ENCODE measurements around the gene CFAP299. TPM values are rescaled to one million over a fixed set of nuclear protein-coding genes. Genes with fewer than 3 reads are reported as not detected.

The CFAP299 gene
- total RNA-seq, 1 donor from 2014 or later: not detected

- intact Hi-C loops (cut with micrococcal nuclease): no loop called here
- H3K27ac ChIP-seq (replicated peaks): no peak overlapping the region
- no peak for DNase-seq
- no peaks in the 10 kb centered on the region for H3K9me3 ChIP-seq (replicated peaks)
- no peak overlapping the region for H3K4me3 ChIP-seq
- no peak for TF ChIP-seq CTCF (IDR thresholded peaks at IDR 0.05; ENCODE audit: borderline replicate concordance)
- no peaks in the 10 kb centered on the region for H3K27me3 ChIP-seq (ENCODE audit: low read depth)
- H3K4me1 ChIP-seq: no peaks in the 10 kb centered on the region
- H3K36me3 ChIP-seq: no peaks in the 10 kb centered on the region
Measured at GRCh38 chr4:80529026-80529425, 193.5 kb downstream of the CFAP299 start.

GRCh38 chr4:80532674-80533333 is 197.3 kb downstream of the CFAP299 start:
- no peak for TF ChIP-seq CTCF (IDR thresholded peaks at IDR 0.05; ENCODE audit: borderline replicate concordance)
- no peaks in the 10 kb centered on the region for H3K9me3 ChIP-seq (replicated peaks)
- intact Hi-C loops (cut with micrococcal nuclease): no loop called here
- no peaks in the 10 kb centered on the region for H3K36me3 ChIP-seq
- DNase-seq: no peak
- H3K4me3 ChIP-seq: no peak overlapping the region
- no peaks in the 10 kb centered on the region for H3K4me1 ChIP-seq
- H3K27ac ChIP-seq (replicated peaks): no peak overlapping the region
- no peaks in the 10 kb centered on the region for H3K27me3 ChIP-seq (ENCODE audit: low read depth)

GRCh38 chr4:80535551-80535950 is 200.0 kb downstream of the CFAP299 start:
- Histone ChIP-seq H3K9me3 (replicated peaks) (no peaks in the 10 kb centered on the region), H3K36me3 (no peaks in the 10 kb centered on the region), H3K4me1 (no peaks in the 10 kb centered on the region), H3K4me3 (no peak overlapping the region), H3K27ac (replicated peaks) (no peak overlapping the region), H3K27me3 (ENCODE audit: low read depth) (no peaks in the 10 kb centered on the region)
- no peak for DNase-seq
- intact Hi-C loops (cut with micrococcal nuclease): no loop called here
- TF ChIP-seq CTCF (IDR thresholded peaks at IDR 0.05; ENCODE audit: borderline replicate concordance): no peak

GRCh38 chr4:80538276-80538926 is 202.9 kb downstream of the CFAP299 start:
- no peaks in the 10 kb centered on the region for H3K9me3 ChIP-seq (replicated peaks)
- TF ChIP-seq CTCF (IDR thresholded peaks at IDR 0.05; ENCODE audit: borderline replicate concordance): no peak

GRCh38 chr4:80539190-80539589 is 203.7 kb downstream of the CFAP299 start:
- intact Hi-C loops (cut with micrococcal nuclease): no loop called here
- Histone ChIP-seq H3K27me3 (ENCODE audit: low read depth) (no peaks in the 10 kb centered on the region), H3K36me3 (no peaks in the 10 kb centered on the region), H3K27ac (replicated peaks) (no peak overlapping the region), H3K4me1 (no peaks in the 10 kb centered on the region), H3K4me3 (no peak overlapping the region), H3K9me3 (replicated peaks) (no peaks in the 10 kb centered on the region)
- no peak for TF ChIP-seq CTCF (IDR thresholded peaks at IDR 0.05; ENCODE audit: borderline replicate concordance)
- no peak for DNase-seq

More at GRCh38 chr4:80538276-80538926, 202.9 kb downstream of the CFAP299 start:
- DNase-seq: no peak
- Histone ChIP-seq H3K4me1 (no peaks in the 10 kb centered on the region), H3K36me3 (no peaks in the 10 kb centered on the region), H3K4me3 (no peak overlapping the region), H3K27ac (replicated peaks) (no peak overlapping the region), H3K27me3 (ENCODE audit: low read depth) (no peaks in the 10 kb centered on the region)
- intact Hi-C loops (cut with micrococcal nuclease): no loop called here
